Activated naive CD4-positive, alpha-beta T cell treated with anti-CD3 and anti-CD28 coated beads, Interleukin-2, amount 10 ng/mL, durations not matched to agents 7 days and 5 days (primary cell): ENCODE results near the gene AKR1C3.
"Not testable (repeated sequence)": the region's sequence is repeated elsewhere in the genome, so short reads cannot be mapped to it uniquely, and the experiment has no call there.

Experiments
- CTCF ChIA-PET: fragments of 350-600 bp; sonication (Branson Sonifier 250); formaldehyde crosslinking; loops from one replicate; lab custom pipeline; 2021; ENCODE audit warnings: antibody characterized with exemption; lab: Charles Lee
- DNase-seq: peaks from one replicate; pipeline ENCODE4 v3.0.0-alpha.2; 2020
- H3K27ac Mint-ChIP-seq: one replicate; pipeline ENCODE4 v1.8.0; 2021; ENCODE audit warnings: mild to moderate bottlenecking, moderate library complexity, mixed read lengths
- H3K27me3 Mint-ChIP-seq: one replicate; pipeline ENCODE4 v1.8.0; 2021; ENCODE audit warnings: mild to moderate bottlenecking, mixed read lengths
- H3K36me3 Mint-ChIP-seq: one replicate; pipeline ENCODE4 v1.8.0; 2021; ENCODE audit warnings: mixed read lengths
- H3K4me1 Mint-ChIP-seq: one replicate; pipeline ENCODE4 v1.8.0; 2021; ENCODE audit warnings: mixed read lengths
- H3K4me3 Mint-ChIP-seq: one replicate; pipeline ENCODE4 v1.8.0; 2021; ENCODE audit warnings: mild to moderate bottlenecking, moderate library complexity, mixed read lengths
- H3K9me3 Mint-ChIP-seq: one replicate; pipeline ENCODE4 v1.8.0; 2021; ENCODE audit warnings: mixed read lengths

AKR1C3 gene

GRCh38 chr10:5137699-5138098, 43.5 kb downstream of the AKR1C3 start:
- H3K27me3 Mint-ChIP-seq, CTCF ChIA-PET, DNase-seq, H3K36me3 Mint-ChIP-seq, H3K4me1 Mint-ChIP-seq, H3K27ac Mint-ChIP-seq, H3K4me3 Mint-ChIP-seq: not testable (repeated sequence)
- peaks cover 23% of the 10 kb centered on the region for H3K9me3 Mint-ChIP-seq

- no peak for DNase-seq
- Mint-ChIP-seq H3K27ac (no peak overlapping the region), H3K36me3 (no peaks in the 10 kb centered on the region), H3K4me1 (no peaks in the 10 kb centered on the region), H3K27me3 (peaks cover 4% of the 10 kb centered on the region), H3K9me3 (peaks cover 14% of the 10 kb centered on the region), H3K4me3 (no peak overlapping the region)
- CTCF ChIA-PET: no interaction called here
Observed at GRCh38 chr10:5142199-5142598, 48.0 kb downstream of the AKR1C3 start.

GRCh38 chr10:5143137-5143536, 48.9 kb downstream of the AKR1C3 start:
- Mint-ChIP-seq H3K9me3 (peaks cover 5% of the 10 kb centered on the region), H3K36me3 (no peaks in the 10 kb centered on the region), H3K4me3 (no peak overlapping the region), H3K27ac (no peak overlapping the region), H3K27me3 (peaks cover 4% of the 10 kb centered on the region), H3K4me1 (no peaks in the 10 kb centered on the region)
- no peak for DNase-seq
- CTCF ChIA-PET: no interaction called here

DNA sequence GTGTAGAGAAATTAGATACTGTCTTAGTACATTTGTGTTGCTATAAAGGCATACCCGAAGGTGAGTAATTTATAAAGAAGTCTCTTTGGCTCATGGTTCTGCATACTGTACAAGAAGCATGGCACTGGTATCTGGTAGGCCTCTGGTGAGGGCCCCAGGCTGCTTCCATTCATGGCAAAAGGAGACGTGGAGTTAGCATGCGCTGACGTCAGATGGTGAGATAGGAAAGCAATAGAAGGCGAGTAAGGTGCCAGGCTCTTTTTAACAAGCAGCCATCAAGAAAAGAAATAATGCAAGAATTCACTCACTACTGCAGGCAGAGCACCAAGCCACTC, 52.7 kb downstream of the AKR1C3 start:
- Mint-ChIP-seq H3K27me3 (peaks cover 4% of the 10 kb centered on the region), H3K36me3 (no peaks in the 10 kb centered on the region)

GRCh38 chr10:5147255-5147980, 53.2 kb downstream of the AKR1C3 start:
- peaks cover 4% of the 10 kb centered on the region for H3K27me3 Mint-ChIP-seq
- CTCF ChIA-PET: no interaction called here

More for the DNA sequence above, 52.7 kb downstream of the AKR1C3 start:
- Mint-ChIP-seq H3K4me3 (no peak overlapping the region), H3K4me1 (no peaks in the 10 kb centered on the region), H3K27ac (no peak overlapping the region), H3K9me3 (peaks cover 2% of the 10 kb centered on the region)
- CTCF ChIA-PET: no interaction called here
- DNase-seq: no peak

DNA sequence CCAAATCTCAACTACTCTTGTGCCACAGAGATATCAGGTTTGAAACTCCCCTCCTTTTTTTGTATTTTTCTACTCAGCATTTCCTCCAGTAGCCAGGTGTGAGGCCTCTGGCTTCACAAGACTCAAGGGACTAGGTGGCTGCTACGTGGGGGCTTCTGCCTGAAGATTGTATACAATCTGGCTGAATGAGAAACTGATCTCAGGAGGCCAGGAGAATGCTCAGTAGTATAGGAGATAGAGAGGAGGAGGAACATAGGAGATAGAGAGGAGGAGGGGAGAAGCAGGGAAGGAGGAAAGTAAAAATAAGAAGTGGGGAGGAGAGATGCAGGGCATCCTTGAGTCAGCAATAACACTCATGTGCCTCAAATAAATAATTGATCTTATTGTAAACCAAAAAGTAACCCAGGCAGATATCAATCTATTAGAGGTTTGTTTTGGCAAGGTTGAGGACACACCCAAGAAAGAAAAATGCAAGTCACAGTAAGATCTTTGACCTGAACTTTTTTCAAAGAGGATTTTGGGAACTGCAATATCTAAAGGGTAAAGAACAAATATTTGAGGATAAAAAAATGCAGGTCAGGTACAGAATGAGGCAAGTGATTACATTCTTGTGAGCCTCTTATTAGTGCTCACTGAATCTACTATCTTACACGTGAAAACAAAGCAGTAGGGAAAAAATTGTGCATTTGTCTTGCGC, 53.9 kb downstream of the AKR1C3 start:
- Mint-ChIP-seq H3K4me1 (no peaks in the 10 kb centered on the region), H3K36me3 (no peaks in the 10 kb centered on the region), H3K27ac (no peak overlapping the region), H3K27me3 (peaks cover 2% of the 10 kb centered on the region), H3K9me3 (peaks cover 2% of the 10 kb centered on the region), H3K4me3 (no peak overlapping the region)
- CTCF ChIA-PET: no interaction called here
- DNase-seq: no peak

More at GRCh38 chr10:5147255-5147980, 53.2 kb downstream of the AKR1C3 start:
- no peak for DNase-seq
- no peaks in the 10 kb centered on the region for H3K4me1 Mint-ChIP-seq
- H3K4me3 Mint-ChIP-seq: no peak overlapping the region
- H3K27ac Mint-ChIP-seq: no peak overlapping the region
- no peaks in the 10 kb centered on the region for H3K36me3 Mint-ChIP-seq
- H3K9me3 Mint-ChIP-seq: peaks cover 2% of the 10 kb centered on the region

- Mint-ChIP-seq H3K27ac (no peak overlapping the region), H3K27me3 (no peaks in the 10 kb centered on the region), H3K9me3 (peaks cover 2% of the 10 kb centered on the region), H3K36me3 (no peaks in the 10 kb centered on the region), H3K4me1 (no peaks in the 10 kb centered on the region), H3K4me3 (no peak overlapping the region)
- no peak for DNase-seq
- CTCF ChIA-PET: interaction anchor here (0.7 kb wide), 1 partner anchor 24 kb away, joined by 3 read pairs; no protein-coding TSS in a partner anchor
Observed at GRCh38 chr10:5148678-5149032, 54.4 kb downstream of the AKR1C3 start.

DNA sequence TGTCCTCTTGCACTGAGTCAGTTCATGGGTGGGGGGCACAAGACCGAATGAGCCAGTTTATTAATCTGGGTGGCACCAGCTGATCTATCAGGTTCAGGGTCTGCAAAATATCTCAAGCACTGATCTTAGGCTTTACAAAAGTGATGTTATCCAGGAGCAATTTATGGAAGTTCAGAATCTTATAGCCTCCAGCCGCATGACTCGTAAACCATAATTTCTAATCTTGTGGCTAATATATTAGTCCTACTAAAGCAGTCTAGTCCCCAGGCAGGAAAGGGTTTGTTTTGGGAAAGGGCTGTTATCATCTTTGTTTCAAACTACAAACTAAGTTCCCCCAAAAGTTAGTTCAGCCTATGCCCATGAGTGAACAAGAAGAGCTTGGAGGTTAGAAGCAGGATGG, 56.9 kb downstream of the AKR1C3 start:
- Mint-ChIP-seq H3K4me3 (no peak overlapping the region), H3K36me3 (no peaks in the 10 kb centered on the region), H3K9me3 (peaks cover 2% of the 10 kb centered on the region), H3K4me1 (no peaks in the 10 kb centered on the region), H3K27ac (no peak overlapping the region), H3K27me3 (no peaks in the 10 kb centered on the region)
- DNase-seq: no peak
- CTCF ChIA-PET: no interaction called here

GRCh38 chr10:5155951-5156350, 61.7 kb downstream of the AKR1C3 start:
- Mint-ChIP-seq H3K9me3 (peaks cover under 1% of the 10 kb centered on the region), H3K27ac (no peak overlapping the region), H3K4me1 (no peaks in the 10 kb centered on the region), H3K4me3 (no peak overlapping the region), H3K36me3 (no peaks in the 10 kb centered on the region), H3K27me3 (peaks cover 3% of the 10 kb centered on the region)
- CTCF ChIA-PET: no interaction called here
- DNase-seq: no peak
